SU-DHL-6 (cell line): ENCODE results near the gene GRID1.

ENCODE experiments used
- EZH2phosphoT487 ChIP-seq: fragments of 200-600 bp; sonication (generic), shearing (Covaris generic); conservative IDR thresholded peaks from 2 replicates; pipeline ENCODE4 v1.6.1; 2018; ENCODE audit warnings: mild to moderate bottlenecking, antibody characterized with exemption, low read length, moderate library complexity, mixed read lengths
- TF ChIP-seq, protein P1 (sequence below): fragments of 200-600 bp; sonication (generic); IDR thresholded peaks from one replicate; pipeline ENCODE4 v1.5.1; 2017; ENCODE audit warnings: antibody characterized with exemption, mild to moderate bottlenecking, low read length, moderate library complexity; ENCODE audit not compliant: insufficient read depth, poor library complexity, severe bottlenecking

DNA sequence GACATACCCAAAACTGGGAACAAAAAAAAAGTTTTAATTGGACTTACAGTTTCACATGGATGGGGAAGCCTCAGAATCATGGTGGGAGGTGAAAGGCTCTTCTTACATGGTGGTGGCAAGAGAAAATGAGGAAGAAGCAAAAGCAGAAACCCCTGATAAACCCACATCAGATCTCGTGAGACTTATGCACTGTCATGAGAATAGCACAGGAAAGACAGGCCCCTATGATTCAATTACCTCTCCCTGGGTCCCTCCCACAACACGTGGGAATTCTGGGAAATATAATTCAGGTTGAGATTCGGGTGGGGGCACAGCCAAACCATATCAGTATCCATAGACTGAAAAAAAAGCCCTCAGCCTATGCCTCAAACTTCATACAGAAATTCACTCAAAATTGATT is 647.2 kb downstream of the GRID1 start:
- TF ChIP-seq, protein P1, sequence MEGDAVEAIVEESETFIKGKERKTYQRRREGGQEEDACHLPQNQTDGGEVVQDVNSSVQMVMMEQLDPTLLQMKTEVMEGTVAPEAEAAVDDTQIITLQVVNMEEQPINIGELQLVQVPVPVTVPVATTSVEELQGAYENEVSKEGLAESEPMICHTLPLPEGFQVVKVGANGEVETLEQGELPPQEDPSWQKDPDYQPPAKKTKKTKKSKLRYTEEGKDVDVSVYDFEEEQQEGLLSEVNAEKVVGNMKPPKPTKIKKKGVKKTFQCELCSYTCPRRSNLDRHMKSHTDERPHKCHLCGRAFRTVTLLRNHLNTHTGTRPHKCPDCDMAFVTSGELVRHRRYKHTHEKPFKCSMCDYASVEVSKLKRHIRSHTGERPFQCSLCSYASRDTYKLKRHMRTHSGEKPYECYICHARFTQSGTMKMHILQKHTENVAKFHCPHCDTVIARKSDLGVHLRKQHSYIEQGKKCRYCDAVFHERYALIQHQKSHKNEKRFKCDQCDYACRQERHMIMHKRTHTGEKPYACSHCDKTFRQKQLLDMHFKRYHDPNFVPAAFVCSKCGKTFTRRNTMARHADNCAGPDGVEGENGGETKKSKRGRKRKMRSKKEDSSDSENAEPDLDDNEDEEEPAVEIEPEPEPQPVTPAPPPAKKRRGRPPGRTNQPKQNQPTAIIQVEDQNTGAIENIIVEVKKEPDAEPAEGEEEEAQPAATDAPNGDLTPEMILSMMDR: no peak
- no peak for TF ChIP-seq EZH2phosphoT487
